Diencephalon (tissue), 1 donor: ENCODE results near the gene CMBL. TPM values are rescaled to one million over a fixed set of nuclear protein-coding genes. Genes with fewer than 3 reads are reported as not detected.

Source experiments
- small RNA-seq: library from RNA; depleted of rRNA; stranded (forward); fragments of <200 nt; gene quantifications from one replicate; pipeline ENCODE3, GENCODE V24; 2014
- total RNA-seq: library from RNA; depleted of rRNA; stranded (reverse); fragments of >200 nt; gene quantifications from one replicate; pipeline ENCODE4 v1.2.3, GENCODE V29; 2014

CMBL gene
- total RNA-seq, result 12.0 TPM

GRCh38 chr5:10307206-10308148 lies at the start of gene CMBL:
Gene CMBL (minus strand): TSS chr5:10307902. CDS start chr5:10290762, 17,140 bp downstream.

DNA sequence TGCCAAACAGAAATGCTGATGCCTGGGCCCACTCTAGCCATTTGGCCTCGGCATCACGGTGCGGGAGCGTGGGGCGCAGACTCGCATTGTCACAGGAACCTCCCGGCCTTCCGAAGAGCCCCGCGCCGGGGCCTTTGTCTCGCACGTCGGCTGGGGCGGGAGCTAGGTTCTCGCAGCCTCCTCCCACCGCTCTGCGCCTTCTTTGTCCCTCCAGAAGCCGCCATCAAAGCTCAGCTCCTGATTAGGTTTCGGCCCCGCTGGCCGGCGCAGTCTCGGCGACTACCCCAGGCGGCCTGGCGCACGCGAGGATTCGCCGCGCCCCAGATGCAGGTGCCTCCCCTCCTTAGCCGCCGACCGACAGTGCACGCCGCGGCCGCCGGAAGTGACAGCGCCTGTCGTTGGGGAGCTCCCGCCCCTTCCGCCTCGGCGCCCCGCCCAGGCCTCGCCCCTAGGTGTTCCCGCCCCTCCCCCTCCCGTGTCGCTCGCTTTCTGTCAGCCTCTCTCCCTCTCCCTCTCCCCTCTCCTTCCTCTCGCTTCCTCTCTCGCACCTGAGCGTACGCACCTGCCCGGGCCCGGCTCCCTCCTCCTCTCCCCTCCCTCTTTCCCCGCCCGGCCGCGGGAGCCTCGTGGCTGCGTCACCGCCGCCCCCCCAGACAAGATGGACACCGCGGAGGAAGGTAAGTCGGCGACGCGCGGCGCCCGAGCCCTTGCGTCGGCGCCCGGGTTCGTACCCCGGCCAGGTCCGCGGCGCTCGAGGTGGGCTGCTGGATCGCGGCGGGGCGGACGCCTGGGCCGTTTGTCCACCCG lies 45.7 kb upstream of the CMBL start, which contains the start of gene MARCHF6:
MARCHF6 (plus strand) TSS at position 455 of the 807 bp plus-strand sequence; CDS start at position 659, 204 bp downstream.

DNA sequence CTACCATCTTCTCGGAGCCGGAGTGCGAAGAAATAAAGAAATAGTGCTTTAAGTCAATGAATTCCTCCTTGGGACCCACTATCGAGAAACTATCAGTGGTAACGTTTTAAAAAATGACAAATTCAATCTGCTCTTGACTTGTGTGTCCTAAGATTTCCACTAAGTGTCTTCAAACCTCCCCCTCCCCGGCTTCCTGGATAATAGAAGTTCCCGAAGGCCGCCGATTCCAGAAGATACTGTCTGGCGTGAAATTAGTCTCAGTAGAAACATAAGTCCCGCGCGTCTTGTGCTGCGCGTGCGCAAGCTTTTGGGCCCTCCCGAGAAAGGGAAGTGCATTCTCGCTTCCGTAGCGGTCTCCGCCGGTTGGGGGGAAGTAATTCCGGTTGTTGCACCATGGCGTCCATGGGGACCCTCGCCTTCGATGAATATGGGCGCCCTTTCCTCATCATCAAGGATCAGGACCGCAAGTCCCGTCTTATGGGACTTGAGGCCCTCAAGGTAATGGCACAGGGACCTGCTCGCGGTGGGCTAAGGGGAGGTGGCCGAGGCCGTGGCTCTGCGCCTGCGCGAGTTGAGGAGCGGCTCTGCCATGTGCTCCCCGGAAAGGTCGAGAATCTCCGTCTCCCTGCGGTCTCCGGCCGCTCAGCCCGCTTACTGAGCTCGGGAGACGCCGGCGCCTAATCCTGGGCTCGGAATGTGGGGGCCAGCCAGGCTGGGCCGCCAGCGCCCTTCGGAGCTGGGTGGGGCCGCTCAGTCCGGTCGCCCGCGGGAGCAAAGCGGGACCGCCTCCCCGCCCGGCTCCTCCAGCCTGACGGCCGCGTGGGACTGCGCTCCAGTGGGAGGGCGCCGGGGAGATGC lies 57.5 kb downstream of the CMBL start, which contains the start of gene CCT5:
CCT5 (plus strand) TSS at position 333 of the 858 bp plus-strand sequence; CDS start at position 394, 61 bp downstream.

Small RNA genes within 50 kb of the gene (small RNA-seq; reads per million reads assigned to genes)
- gene RF00019, result not detected

Other genes starting within 250 kb of the CMBL start
- gene ATPSCKMT, start 58.0 kb downstream of the CMBL start, total RNA-seq, result 44.3 TPM
- gene CCT5, start 57.6 kb downstream of the CMBL start, total RNA-seq, result 259 TPM
- 248 TPM for gene MARCHF6, start 45.8 kb upstream of the CMBL start, total RNA-seq
- 12.0 TPM for gene ROPN1L, start 134.0 kb upstream of the CMBL start, total RNA-seq